Smooth muscle cell (in vitro differentiated cells): Measurements from ENCODE around the gene RAP1GAP. TPM values are rescaled to one million over a fixed set of nuclear protein-coding genes. Genes with fewer than 3 reads are reported as not detected.
"Not testable (repeated sequence)": the region's sequence is repeated elsewhere in the genome, so short reads cannot be mapped to it uniquely, and the experiment has no call there.

Source experiments
- DNase-seq: peaks from one replicate; lab custom pipeline; 2025; ENCODE audit not compliant: unreplicated experiment; lab: John Stamatoyannopoulos, UW
- H2AFZ ChIP-seq: fragments of 200-600 bp; sonication (generic); 2 replicates; pipeline ENCODE4 v1.6.0; 2016; ENCODE audit warnings: antibody characterized with exemption, low read depth, mild to moderate bottlenecking
- H3F3A ChIP-seq: fragments of 200-600 bp; sonication (generic); 2 replicates; pipeline ENCODE4 v1.6.0; 2017; ENCODE audit warnings: antibody characterized with exemption, low read depth
- H3K27ac ChIP-seq: fragments of 200-600 bp; sonication (generic); 2 replicates; pipeline ENCODE4 v1.5.1; 2016; ENCODE audit warnings: low read depth, mild to moderate bottlenecking
- H3K27me3 ChIP-seq: fragments of 200-600 bp; sonication (generic); 2 replicates; pipeline ENCODE4 v1.6.1; 2016; ENCODE audit warnings: low read depth, mild to moderate bottlenecking
- H3K36me3 ChIP-seq: fragments of 200-600 bp; sonication (generic); 2 replicates; pipeline ENCODE4 v1.5.1; 2016; ENCODE audit warnings: low read depth
- H3K4me1 ChIP-seq: fragments of 200-600 bp; sonication (generic); 2 replicates; pipeline ENCODE4 v1.5.1; 2016; ENCODE audit warnings: low read depth
- H3K4me2 ChIP-seq: fragments of 200-600 bp; sonication (generic); 2 replicates; pipeline ENCODE4 v1.6.0; 2016; ENCODE audit warnings: mild to moderate bottlenecking
- H3K4me3 ChIP-seq: fragments of 200-600 bp; sonication (generic); 2 replicates; pipeline ENCODE4 v1.5.1; 2016; ENCODE audit warnings: mild to moderate bottlenecking
- H3K79me2 ChIP-seq: fragments of 200-600 bp; sonication (generic); 2 replicates; pipeline ENCODE4 v1.6.0; 2016; ENCODE audit warnings: low read depth, mild to moderate bottlenecking
- H3K9ac ChIP-seq: fragments of 200-600 bp; sonication (generic); 2 replicates; pipeline ENCODE4 v1.6.0; 2016; ENCODE audit warnings: low read depth
- H3K9me3 ChIP-seq: fragments of 200-600 bp; sonication (generic); replicated peaks from 2 replicates; pipeline ENCODE4 v1.5.1; 2016; ENCODE audit warnings: low read depth
- H4K20me1 ChIP-seq: fragments of 200-600 bp; sonication (generic); 2 replicates; pipeline ENCODE4 v1.6.0; 2016; ENCODE audit warnings: low read depth
- WGBS: methylation state at CpG from one replicate; pipeline ENCODE4 v1.1.7; 2016; ENCODE audit warnings: low lambda C conversion rate; 5-methylcytosine and 5-hydroxymethylcytosine counted together
- polyA plus RNA-seq: library from polyadenylated mRNA; unstranded; fragments of >200 nt; fragmentation: Nextera tagmentation; extraction: Ambion mirVana; gene quantifications from 2 replicates; pipeline ENCODE4 v1.2.1, GENCODE V29; 2016
- total RNA-seq: library from RNA; depleted of rRNA; stranded (reverse); fragments of >200 nt; gene quantifications from 2 replicates; pipeline ENCODE4 v1.2.3, GENCODE V29; 2014
- TF ChIP-seq, protein P1 (sequence below): fragments of 200-600 bp; sonication (generic); IDR thresholded peaks from 2 replicates; pipeline ENCODE4 v1.5.1; 2017; ENCODE audit warnings: borderline replicate concordance, mild to moderate bottlenecking, antibody characterized with exemption; ENCODE audit not compliant: insufficient read depth, poor library complexity, severe bottlenecking

RAP1GAP gene
- total and polyA plus RNA-seq, 2 experiments from 2014 or later = 0.99 to 4.1 TPM

DNA sequence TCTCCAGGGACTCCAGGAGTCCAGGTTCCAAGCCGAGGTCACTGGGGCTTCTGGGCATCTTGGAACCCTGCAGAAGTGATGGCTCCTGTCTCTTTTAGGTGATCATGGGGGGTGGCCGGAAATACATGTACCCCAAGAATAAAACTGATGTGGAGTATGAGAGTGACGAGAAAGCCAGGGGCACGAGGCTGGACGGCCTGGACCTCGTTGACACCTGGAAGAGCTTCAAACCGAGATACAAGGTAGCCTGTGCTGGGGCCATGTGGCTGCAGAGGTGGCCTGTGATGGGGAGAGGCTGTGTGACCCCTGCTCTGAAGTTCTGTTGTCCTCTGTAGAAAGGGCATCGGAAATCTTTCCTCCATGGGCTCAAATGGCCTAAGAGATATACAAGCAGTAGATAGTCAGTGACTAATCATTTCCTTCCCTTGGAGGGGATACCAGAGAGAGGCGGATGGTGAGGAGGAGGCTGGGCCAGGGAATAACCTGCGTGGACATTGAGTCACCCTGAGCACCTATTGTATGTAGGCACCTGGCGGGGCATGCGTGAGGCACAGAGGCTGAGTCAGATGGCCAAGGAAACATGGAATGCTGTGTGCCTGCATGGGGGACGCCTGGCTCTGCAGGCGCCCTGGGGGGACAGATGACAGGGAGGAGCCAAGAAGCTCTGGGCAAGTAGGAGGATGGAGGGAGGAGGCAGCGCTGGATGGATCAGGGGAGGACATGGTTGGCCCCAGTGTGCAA lies 101.0 kb downstream of the RAP1GAP start:
- H3K79me2 ChIP-seq = no peaks in the 10 kb centered on the region
- H3K4me2 ChIP-seq = peak overlapping the region; percentile 66
- no peaks in the 10 kb centered on the region for H3K27me3 ChIP-seq
- no peak overlapping the region for H2AFZ ChIP-seq
- WGBS = 51% methylated on average over 15 of the region's 15 CpGs
- H3F3A ChIP-seq = no peaks in the 10 kb centered on the region
- DNase-seq = no peak
- no peaks in the 10 kb centered on the region for H4K20me1 ChIP-seq
- H3K36me3 ChIP-seq = no peaks in the 10 kb centered on the region
- no peak overlapping the region for H3K4me3 ChIP-seq
- H3K9ac ChIP-seq = peak overlapping the region; percentile 77
- TF ChIP-seq, protein P1, sequence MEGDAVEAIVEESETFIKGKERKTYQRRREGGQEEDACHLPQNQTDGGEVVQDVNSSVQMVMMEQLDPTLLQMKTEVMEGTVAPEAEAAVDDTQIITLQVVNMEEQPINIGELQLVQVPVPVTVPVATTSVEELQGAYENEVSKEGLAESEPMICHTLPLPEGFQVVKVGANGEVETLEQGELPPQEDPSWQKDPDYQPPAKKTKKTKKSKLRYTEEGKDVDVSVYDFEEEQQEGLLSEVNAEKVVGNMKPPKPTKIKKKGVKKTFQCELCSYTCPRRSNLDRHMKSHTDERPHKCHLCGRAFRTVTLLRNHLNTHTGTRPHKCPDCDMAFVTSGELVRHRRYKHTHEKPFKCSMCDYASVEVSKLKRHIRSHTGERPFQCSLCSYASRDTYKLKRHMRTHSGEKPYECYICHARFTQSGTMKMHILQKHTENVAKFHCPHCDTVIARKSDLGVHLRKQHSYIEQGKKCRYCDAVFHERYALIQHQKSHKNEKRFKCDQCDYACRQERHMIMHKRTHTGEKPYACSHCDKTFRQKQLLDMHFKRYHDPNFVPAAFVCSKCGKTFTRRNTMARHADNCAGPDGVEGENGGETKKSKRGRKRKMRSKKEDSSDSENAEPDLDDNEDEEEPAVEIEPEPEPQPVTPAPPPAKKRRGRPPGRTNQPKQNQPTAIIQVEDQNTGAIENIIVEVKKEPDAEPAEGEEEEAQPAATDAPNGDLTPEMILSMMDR = no peak
- H3K4me1 ChIP-seq = peaks cover 11% of the 10 kb centered on the region
- no peaks in the 10 kb centered on the region for H3K9me3 ChIP-seq
- peak overlapping the region; percentile 92 for H3K27ac ChIP-seq

DNA sequence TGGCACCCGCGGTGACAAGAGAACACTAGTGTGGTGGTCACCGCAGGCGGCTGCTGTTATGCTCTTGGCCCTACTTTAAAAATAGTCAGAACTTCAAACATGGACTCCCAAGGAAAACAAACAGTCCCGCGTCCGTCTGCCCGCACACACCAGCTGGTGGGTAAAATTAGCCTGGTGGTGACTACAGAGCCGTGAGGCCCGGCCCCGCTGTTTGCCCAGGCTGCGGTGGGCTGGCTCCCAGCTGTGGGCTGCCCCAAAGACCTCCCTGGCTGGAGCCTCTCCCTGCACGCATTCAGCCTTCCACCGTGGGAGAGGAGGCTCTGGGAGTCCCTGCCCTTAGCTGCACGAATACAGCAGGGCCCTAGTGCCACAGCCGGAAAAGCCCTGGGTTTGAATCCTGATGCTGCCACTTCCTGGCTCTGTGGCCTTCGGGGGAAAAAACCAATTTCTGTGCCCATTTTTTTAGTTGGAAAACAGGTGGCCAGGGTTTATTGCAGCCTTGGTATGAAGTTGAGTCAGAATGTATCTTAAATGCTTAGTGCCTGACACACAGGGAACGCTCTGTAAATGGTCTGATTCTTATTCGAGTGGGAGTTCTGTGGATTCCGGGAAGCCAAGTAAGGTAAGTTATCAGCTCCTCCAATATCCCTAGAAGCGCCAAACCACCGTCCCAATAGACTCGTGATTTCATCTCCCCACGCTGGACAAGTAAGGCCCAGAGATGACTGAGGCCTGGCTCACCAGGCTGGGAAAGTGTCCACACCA lies 101.7 kb downstream of the RAP1GAP start:
- Histone ChIP-seq H3K9ac (peak overlapping the region; percentile 77), H3K79me2 (no peaks in the 10 kb centered on the region), H4K20me1 (no peaks in the 10 kb centered on the region), H3K36me3 (no peaks in the 10 kb centered on the region), H3K27ac (peak overlapping the region; percentile 92), H2AFZ (no peak overlapping the region), H3K9me3 (no peaks in the 10 kb centered on the region), H3K4me1 (peaks cover 11% of the 10 kb centered on the region), H3K27me3 (no peaks in the 10 kb centered on the region), H3K4me3 (no peak overlapping the region), H3K4me2 (peak overlapping the region; percentile 66), H3F3A (no peaks in the 10 kb centered on the region)
- 36% methylated on average over 20 of the region's 24 CpGs for WGBS
- TF ChIP-seq, protein P1 = no peak
- DNase-seq = no peak

DNA sequence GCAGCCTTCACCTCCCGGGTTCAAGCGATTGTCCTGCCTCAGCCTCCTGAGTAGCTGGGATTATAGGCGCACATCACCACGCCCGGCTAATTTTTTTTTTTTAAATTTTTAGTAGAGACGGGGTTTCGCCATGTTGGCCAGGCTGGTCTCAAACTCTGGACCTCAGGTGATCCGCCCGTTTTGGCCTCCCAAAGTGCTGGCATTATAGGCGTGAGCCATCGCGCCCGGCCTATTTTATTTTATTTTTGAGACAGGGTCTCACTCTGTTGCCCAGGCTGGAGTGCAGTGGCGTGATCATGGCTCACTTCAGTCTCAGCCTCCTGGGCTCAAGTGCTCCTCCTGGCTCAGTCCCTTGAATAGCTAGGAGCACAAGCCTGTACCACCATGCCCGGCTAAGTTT lies 102.8 kb downstream of the RAP1GAP start:
- 97% methylated on average over 15 of the region's 15 CpGs for WGBS
- not testable (repeated sequence) for H3K27me3 ChIP-seq, H3K9ac ChIP-seq, H4K20me1 ChIP-seq, DNase-seq, H3F3A ChIP-seq, H3K79me2 ChIP-seq, H2AFZ ChIP-seq, H3K9me3 ChIP-seq, H3K4me2 ChIP-seq, H3K4me3 ChIP-seq, H3K36me3 ChIP-seq
- Histone ChIP-seq H3K27ac (peak overlapping the region; percentile 92), H3K4me1 (peaks cover 11% of the 10 kb centered on the region)

DNA sequence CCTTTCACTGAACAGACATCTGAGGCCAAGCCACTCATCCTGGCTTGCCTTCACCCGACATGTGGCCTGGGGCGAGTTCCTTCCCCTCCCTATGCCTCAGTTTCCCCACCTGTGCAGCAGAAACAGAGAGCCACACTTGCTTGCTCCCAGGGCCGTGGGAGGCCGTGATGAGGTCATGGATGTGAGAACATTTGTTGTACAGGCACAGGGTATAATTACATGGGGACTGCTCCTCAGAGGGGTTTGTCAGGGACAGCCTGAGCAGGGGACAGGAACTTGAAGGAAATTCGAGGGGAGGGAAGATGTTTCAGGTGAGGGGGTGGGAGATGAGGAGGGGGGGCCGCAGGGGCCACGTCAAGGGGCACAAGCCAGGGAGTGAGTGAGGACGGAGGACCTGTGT lies 103.9 kb downstream of the RAP1GAP start:
- no peaks in the 10 kb centered on the region for H4K20me1 ChIP-seq
- H3F3A ChIP-seq = no peaks in the 10 kb centered on the region
- H3K79me2 ChIP-seq = no peaks in the 10 kb centered on the region
- H3K9me3 ChIP-seq = no peaks in the 10 kb centered on the region
- H3K4me3 ChIP-seq = no peak overlapping the region
- 79% methylated on average over 5 of the region's 8 CpGs for WGBS
- H3K4me2 ChIP-seq = peak overlapping the region; percentile 72
- H3K9ac ChIP-seq = peak overlapping the region; percentile 28
- no peak overlapping the region for H2AFZ ChIP-seq
- TF ChIP-seq, protein P1 = no peak
- DNase-seq = no peak
- H3K36me3 ChIP-seq = no peaks in the 10 kb centered on the region
- no peaks in the 10 kb centered on the region for H3K27me3 ChIP-seq
- peaks cover 11% of the 10 kb centered on the region for H3K4me1 ChIP-seq
- H3K27ac ChIP-seq = peak overlapping the region; percentile 1
